Measurements from ENCODE around the gene BEGAIN.

GRCh38 chr14:100539766-100540140 lies 47.5 kb downstream of the BEGAIN start:
- no peak for TF ChIP-seq CTCF (IDR thresholded peaks at IDR 0.05)
- TF ChIP-seq POLR2A (IDR thresholded peaks at IDR 0.05): no peak

Measured in adrenal gland (tissue), 5 donors.